GM19025 (cell line): Measurements from ENCODE around the gene IRF2.

ENCODE experiments used
- ATAC-seq: cut with Tn5 transposase; IDR thresholded peaks from one replicate; pipeline ENCODE4 v1.9.1; 2021; ENCODE audit warnings: mild to moderate bottlenecking, low read depth, moderate library complexity; ENCODE audit not compliant: unreplicated experiment

Gene IRF2

DNA sequence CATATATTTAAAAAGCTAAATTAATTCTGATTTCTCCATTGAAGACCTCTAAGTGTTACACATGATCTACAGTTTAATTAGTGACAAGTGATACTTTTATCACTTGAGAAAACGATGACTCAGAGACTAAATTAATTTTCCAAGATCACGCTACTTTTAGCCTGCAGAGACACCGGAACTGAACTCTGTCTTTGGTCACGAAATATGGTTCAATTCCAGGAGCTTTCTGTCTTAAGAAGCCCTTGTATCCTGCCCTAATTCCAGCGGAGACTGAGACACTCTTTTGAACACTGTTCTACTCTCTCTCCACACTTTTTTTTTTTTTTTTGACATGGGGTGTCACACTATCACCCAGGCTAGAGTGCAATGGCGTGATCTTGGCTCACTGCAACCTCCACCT is 63.6 kb downstream of the IRF2 start:
- ATAC-seq = no peak

DNA sequence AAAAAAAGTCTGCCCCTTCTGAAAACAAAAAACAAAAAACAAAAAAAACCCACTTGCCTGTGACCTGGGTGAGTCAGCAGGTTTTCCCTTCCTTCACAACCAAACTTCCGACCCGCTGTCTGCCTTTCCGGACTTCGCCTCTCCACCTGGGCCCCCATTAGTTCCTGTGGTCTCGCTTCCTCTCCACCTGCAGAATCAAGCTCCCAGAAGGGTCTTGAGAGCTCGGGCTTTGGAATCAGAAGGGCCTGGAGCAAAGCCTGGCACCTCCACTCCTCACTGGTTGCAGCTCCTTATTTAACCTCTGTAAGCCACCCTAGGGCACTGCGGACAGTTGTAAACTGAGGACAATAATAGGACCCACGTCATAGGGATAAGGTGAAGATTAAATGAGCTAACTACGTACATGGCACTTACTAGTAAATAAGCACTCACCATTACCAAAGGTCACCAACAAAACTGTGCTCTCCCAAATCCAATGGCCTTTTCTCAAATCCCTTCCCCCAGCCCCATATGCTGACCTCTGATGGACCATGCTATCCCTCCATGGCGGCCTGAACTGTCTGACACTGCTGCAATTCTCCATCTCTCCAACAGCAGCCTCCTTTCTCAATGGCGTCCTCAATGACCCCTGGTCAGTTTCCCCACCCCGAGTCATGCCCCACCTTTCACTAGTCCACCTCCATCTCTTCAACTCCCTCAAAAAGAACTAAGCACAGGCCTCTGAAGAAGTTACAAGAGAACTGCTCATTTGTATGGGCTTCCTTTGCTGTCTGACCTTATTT is 64.2 kb downstream of the IRF2 start:
- ATAC-seq = no peak

DNA sequence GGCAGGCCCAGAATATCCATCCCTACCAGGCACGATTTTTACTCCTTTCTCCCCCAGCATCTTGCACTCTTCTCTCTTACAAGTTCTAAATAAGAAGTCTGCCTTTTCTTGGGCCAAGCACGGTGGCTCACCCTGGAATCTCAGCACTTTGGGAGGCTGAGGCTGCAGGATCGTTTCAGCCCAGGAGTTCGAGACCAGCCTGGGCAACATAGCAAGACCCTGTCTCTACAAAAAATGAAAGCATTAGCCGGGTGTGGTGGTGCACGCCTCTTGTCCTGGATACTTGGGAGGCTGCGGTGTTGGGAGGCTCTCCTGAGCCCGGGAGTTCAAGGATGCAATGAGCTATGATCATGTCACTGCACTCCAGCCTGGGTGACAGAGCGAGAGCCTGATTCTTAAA is 64.8 kb downstream of the IRF2 start:
- no peak for ATAC-seq

DNA sequence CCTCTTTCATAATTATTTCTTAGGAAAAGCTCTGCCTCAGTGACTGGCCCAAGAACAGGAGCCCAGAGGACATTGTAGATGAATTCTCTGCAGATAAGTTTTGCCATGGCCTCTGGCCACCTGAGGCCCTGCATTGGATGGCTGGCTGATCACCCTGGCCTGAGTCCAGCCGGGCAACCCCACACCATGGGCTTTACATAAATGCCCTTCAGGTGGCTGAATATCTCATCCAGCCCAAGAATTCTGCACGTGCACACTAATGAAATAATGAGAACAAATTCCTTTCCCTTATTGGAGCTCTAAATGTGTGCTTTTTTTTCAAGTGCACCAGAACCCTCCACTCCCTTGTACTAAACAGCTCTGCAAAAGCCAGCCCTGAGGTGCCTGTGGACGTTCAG is 65.7 kb downstream of the IRF2 start:
- no peak for ATAC-seq

DNA sequence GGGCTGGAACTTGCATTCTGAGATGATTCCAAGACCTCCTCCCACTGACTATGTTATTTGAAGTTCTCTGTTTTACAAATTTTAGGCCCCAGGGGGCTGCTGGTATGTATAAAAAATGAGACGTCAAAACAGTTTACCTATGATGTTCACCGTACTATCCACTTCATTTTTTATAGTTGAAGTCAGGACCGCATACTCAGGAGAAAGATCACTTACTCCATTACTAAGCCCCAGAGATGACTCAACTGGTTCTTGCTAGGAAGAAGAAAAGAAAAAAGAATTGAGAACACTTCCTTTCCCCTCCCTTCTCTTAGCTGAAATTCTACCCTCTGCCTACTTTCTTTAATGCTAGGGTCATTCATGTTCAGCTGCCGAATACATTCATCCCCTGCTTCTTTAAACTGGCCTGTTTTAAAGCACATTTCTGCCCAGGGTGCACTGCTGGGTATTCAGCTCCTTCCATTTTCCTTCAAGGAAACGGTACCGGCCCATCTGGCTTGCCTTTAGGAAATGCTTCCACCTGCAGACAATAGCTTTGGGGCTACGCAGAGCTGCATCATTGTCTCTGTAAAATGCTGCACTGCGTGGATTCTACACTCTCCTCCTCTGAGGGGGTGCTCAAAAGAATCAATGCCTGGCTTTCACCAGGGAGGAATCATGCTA is 66.2 kb downstream of the IRF2 start:
- no peak for ATAC-seq

DNA sequence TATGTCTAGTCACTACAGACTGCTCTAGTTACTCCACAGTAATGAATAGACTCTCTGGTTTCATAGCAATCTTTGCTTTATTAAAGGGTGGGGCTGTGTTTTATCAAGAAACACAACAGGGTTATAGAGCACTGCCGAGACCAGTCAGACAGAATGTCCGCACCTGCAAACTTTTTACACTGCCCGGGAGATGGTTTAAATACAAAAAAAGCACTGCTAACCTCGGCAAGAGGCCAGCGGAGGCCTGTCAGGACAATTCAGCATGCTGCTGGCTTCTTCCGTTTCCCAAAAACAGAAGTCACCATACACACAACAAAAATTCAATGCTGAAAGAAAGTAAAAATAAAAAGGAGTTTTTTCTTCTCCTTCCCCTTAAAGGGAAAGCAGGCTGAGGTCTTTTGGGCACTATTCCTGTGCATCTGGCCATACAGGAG is 67.4 kb downstream of the IRF2 start:
- no peak for ATAC-seq

DNA sequence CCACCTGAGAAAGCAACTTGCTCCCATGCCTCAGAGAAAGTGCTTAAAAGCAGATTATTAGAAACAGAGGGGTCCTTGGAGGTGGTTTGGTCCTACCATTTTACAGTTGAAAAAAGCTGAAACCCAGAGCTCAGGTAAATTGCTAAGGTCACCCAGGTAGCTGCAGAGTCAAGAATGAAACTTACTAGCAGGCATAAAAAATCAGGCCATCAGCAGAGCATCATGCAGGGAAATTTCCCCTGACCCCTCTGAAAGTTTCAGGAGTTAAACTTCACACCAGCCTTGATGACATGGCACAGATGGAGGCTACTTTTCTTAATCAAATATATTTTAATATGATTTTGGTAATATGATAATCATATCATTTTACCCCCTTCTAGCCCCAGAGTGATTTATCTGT is 70.3 kb downstream of the IRF2 start:
- no peak for ATAC-seq

DNA sequence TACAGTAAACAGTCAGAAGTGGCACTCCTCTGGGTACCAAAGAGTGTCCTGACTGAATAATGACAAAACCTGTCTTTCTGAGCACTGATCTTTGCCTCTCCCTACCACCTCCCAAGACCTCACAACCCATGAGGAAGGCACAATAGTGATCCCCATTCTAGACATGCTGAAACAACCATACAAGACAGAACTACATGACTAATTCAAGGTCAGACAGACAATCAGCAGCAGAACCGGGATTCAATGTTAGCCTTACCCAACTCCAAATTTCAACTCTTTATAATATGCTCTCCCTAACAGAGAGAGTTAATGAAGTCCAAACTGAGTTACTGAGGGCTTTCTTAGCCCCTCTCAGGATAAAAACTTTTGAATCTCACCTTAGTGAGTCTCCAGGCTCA is 71.0 kb downstream of the IRF2 start:
- ATAC-seq = no peak

DNA sequence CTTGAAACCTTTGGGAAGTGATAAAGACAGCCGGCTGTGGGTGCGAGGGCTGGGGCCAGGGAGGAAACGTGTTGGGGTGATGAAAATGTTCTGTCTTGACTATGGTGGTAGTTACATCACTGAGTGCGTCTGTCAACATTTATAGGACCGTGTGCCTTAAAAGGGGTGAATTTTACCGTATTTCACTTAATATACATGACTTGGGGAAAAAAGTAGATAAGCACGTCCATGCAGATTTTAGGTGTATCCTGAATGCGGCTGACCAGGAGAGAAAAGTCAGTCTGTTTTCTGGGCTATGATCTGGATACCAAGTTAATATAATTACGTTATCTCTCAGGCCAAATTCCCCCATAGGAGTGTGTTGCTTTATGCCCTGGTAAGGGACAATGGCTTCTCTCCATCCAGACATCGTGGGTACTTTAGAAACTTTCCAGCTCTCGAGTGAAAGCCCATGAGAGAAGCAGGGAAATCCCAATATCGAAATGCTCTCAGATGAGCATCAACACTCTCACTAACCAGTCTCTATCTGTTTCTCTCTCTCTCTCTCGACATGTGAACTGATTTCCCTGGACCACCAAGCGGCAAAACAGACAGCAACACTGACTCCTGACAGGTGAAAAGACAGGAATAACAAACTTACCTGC is 71.5 kb downstream of the IRF2 start:
- ATAC-seq = no peak

DNA sequence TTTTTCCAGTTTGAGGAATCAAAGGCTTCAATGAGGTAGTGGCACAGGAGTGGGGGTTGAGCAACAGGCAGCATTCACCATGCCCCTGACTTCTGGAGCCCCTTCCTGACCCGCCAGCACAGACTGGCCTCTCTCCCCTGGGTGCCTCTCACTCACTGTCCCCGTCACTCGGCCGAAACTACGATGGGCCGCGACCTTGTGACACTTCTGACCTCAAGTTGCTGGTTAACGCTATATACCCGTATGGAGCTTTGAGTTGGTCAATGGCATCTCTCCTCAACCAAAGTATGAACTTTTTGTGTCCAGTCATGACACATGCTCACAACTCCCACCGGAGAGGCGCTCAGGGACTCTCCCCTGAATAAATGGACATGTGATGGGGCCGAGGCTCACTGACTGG is 72.1 kb downstream of the IRF2 start:
- no peak for ATAC-seq

DNA sequence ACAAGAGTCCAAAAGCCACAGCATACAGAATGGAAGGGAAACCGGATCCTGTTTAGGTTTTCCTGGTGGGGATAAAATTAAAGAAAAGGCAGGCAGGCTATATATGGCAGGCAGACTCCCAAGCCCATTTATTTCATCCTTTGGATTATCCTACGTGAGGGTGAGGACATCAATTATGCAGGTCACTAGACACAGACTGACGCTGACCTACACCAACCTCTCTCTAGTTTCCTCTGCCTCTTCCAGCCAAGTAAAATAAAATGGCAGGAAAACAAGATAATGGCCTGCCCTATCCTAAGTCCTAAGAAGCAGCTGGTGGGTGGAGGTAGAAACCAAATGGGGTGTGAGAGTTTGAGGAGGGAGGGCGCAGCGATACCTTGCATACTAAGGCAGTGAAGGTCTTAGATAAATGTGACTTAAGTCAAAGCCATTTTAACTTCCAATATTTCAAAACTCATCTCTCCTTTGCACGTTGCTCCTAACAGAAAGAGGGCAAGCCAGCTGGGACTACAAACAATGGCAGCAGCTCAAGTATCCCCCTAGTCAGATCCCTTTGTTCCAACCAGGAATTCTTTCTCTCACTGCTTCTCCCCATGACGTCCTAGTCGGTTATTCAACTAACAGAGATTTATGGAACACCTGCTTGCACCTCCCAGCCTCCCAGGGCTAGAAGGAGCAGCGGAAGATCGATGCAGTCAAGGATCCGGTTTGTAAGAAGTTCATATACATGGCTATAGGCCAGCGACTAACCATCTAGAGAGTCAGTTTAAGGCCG is 72.8 kb downstream of the IRF2 start:
- no peak for ATAC-seq

DNA sequence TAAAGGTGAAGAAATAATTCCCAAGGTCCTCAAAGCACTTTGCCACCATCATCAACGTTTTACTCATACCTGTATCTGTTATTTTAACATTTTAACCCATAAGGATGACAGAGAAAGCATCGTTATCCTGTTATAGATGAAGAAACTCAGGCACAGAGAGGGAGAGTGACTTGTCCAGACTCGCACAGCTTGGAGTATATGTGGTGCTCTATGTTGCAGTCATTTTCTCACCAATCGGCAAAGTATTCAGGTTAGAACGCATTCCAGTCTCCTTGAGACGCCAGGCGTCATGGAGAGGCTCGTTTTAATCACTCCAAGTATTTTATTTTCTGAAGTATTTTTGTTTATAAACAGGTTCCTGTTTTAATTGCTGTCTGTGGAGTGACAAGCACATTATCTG is 73.5 kb downstream of the IRF2 start:
- ATAC-seq = no peak

DNA sequence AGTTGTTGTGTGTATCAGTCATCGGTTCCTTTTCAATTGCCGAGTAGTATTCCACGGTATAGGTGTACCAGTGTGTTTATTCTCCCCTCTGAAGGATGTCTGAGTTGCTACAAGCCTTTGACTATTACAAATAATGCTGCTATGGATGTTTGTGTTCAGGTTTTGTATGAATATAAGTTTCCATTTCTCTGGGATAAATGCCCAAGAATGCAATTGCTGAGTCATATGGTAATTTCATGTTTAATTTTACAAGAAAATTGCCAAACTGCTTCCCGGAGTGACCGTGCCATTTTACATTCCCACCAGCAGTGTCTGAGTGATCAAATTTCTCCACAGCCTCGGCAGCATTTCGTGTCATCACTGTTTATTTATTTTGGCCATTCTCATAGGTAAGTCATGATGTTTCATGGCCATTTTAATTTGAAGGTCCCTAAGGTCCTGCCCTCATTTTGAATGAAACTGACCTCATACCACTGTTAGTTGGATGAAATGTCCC is 73.9 kb downstream of the IRF2 start:
- ATAC-seq = no peak

DNA sequence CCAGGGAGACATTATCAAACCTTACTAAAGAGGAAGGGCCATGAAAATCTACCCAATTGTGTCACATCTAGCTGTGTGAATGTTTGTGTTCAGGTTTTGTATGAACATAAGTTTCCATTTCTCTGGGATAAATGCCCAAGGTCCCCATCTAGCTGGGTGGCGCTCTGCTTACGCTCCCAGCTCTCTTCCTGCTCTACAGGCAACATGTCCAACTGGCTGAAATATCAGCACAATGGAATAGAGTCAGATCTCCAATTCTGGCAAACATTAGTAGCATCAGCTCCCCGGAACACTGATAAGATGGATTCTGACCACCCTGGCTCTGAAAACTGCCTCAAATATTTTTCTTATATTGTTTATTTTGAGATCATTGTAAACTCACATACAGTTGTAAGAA is 74.8 kb downstream of the IRF2 start:
- no peak for ATAC-seq

DNA sequence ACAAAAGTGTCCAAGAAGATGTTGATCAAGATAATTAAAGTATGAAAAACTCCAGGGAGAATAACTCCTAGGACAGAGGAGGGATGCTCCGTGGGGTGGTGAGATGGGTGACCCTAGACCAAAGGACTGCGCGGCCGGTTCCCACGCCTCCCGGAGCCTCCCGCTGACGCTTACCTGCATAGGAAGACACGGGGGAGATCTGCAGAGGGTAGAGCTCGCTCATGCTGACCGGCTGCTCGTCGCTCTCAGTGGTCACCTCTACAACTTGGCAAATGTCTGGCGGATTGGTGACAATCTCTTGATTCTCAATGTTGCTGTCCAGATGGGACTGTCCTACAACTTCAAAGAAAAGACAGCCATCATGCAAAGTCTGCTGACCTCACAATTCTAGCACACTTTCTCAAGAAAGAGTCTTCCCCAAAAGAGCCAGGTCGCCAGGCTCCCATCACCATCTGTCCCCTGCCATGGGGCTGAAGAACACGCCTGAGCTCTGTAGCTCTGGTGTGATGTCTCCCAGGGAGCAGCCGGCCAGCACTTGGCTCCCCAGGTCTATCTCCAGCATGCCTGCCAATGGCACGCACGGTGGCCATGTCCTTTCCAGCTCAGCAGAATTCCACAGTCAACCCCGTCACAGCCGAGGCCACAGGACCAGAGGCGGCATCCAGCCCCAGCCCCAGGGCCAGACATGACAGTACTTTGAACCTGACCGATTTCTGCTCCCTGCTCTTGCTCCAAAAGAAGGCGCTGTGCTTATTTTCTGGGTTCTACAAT is 75.4 kb downstream of the IRF2 start:
- ATAC-seq = no peak

DNA sequence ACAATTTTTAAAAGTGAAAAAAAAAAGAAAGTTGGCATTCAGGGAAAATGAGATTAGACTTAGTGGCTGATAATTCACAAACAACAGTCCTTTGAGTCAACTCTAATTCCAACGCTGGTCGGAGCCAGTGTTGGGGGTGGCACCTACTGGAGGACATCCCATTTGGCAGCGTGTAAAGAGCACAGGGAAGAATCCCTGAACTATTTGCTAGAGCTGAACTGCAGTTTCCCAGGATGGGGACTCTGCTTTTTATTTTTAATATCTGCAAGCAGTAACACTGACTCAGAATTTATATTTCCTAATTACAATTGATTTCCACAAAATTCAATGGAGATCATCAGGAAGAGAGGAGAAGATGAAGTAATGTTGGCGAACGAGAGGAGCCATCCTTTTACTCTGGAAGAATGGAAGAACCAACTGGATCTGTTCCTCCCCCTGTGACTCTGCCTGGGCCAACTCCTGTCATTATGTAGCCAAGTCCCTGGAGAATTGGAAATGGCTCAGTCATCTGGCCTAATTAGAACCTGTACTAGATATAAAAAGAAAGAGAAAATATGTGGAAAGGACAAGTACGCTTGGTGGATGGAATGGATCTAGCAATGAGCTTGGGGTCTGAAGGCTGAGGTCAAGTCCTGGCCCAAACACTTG is 76.7 kb downstream of the IRF2 start:
- ATAC-seq = no peak

DNA sequence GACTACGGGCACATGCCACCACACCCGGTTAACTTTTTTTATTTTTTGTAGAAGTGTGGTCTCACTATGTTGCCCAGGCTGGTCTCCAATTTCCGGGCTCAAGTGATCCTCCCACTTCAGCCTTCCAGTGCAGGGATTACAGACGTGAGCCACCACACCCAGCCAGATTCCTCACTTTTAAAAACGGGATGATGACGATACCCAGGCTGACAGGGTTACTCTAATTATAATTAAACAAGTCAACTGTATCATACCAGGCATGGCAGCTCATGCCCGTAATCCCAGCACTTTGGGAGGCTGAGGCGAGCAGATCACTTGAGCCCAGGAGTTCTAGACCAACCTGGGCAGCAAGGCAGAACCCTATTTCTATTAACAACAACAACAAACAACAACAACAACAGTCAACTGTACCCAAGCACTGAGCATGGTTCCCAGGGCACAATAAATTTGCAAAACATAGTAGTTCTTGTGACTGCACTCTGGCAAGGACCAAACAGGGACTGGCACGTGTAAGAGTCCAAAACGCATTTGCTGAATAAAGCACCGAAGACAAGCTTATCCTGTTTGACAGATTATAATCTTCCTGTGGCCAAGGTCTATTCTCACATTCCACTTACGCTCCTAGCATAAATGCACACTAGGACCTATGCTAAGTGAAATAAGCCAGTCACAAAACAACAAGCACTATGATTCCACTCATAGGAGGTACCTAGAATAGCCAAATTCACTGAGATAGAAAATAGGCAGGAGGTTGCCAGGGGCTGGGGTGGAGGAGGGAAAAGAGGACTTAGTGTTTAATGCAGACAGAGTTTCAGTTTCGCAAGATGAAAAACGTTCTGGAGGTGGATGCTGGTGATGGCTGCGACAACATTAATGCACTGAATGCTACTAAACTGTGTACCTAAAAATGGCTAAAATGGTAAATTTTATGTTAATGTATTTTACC is 77.5 kb downstream of the IRF2 start:
- ATAC-seq = no peak

DNA sequence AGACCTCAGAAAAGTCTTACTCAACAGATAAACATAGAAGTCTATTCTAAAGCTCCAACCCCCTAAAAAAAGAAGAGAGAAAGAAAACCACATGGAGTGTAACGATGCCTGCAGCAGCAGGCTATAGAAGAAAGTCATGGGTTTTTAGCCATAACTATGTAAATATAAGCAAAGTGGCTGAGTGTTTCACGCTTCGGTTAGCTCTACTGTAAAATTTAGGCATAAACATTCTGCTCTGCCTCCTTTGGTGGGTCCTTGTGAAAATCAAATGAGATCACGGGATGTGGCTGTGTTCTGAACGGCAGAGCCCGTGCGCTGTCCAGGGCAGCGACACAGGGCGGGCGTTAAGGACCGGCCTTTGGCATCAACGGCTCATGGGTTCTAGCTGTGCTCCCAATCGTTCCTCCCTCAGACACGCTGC is 78.4 kb downstream of the IRF2 start:
- ATAC-seq = peak; percentile 67
